ENCODE data around the gene PRKCH. TPM values are rescaled to one million over a fixed set of nuclear protein-coding genes. Genes with fewer than 3 reads are reported as not detected.

Gene PRKCH
- total RNA-seq, 1 experiment from 2014 or later, result 5.2 TPM

- no peak overlapping the region for H2BK15ac ChIP-seq (ENCODE audit: low read depth, low read length)
- no peaks in the 10 kb centered on the region for H3K9me3 ChIP-seq (ENCODE audit: control insufficient read depth, low read depth, low read length)
- H3K23me2 ChIP-seq (ENCODE audit: insufficient read length, low read depth, low read length, poor library complexity, severe bottlenecking), result no peaks in the 10 kb centered on the region
- H2BK120ac ChIP-seq (ENCODE audit: low read depth, low read length, poor library complexity, severe bottlenecking), result no peak overlapping the region
- H3K14ac ChIP-seq (ENCODE audit: insufficient read depth, low read length), result no peak overlapping the region
- no peak overlapping the region for H2BK20ac ChIP-seq (ENCODE audit: low read depth, low read length, poor library complexity, severe bottlenecking)
- no peak overlapping the region for H3T11ph ChIP-seq (ENCODE audit: low read length)
- H3K18ac ChIP-seq (ENCODE audit: insufficient read length, low read depth, low read length), result no peak overlapping the region
- H3K9ac ChIP-seq (ENCODE audit: extremely low read depth, insufficient read length, low read length), result no peak overlapping the region
- no peak overlapping the region for H3K4me2 ChIP-seq (ENCODE audit: insufficient read depth, insufficient read length, low read length)
- no peaks in the 10 kb centered on the region for H3K27me3 Mint-ChIP-seq (ENCODE audit: low read depth)
- no peak overlapping the region for H3K27ac ChIP-seq (ENCODE audit: insufficient read length, low read depth, low read length)
- H3K56ac ChIP-seq (ENCODE audit: insufficient read length, low read depth, low read length), result no peak overlapping the region
- H2AFZ ChIP-seq (ENCODE audit: low read length), result no peak overlapping the region
- H3K27ac Mint-ChIP-seq, result no peak overlapping the region
- H2AK5ac ChIP-seq (ENCODE audit: insufficient read length, low read length), result no peak overlapping the region
- no peak overlapping the region for H4K8ac ChIP-seq (replicated peaks; ENCODE audit: insufficient read length, low read depth, low read length)
- H3K23ac ChIP-seq (ENCODE audit: insufficient read length, low read depth, low read length), result no peak overlapping the region
- no peak overlapping the region for H2BK5ac ChIP-seq (ENCODE audit: insufficient read length, low read length)
- H4K91ac ChIP-seq (ENCODE audit: insufficient read length, low read depth, low read length), result no peak overlapping the region
- H3K4me3 Mint-ChIP-seq, result no peak overlapping the region
- no peaks in the 10 kb centered on the region for H3K79me2 ChIP-seq (ENCODE audit: insufficient read depth, low read length)
- H2BK12ac ChIP-seq (ENCODE audit: insufficient read length, low read depth, low read length), result no peak overlapping the region
- no peaks in the 10 kb centered on the region for H3K4me1 ChIP-seq (ENCODE audit: insufficient read depth, low read length)
- H3K27me3 ChIP-seq (ENCODE audit: insufficient read depth, low read length), result no peaks in the 10 kb centered on the region
- no CpG with 5 or more reads among the region's 8 CpGs for WGBS (ENCODE audit: extremely low coverage, insufficient read length, low lambda C conversion rate)
- peaks cover 16 to 20% of the 10 kb centered on the region in 2 experiments for H3K4me1 Mint-ChIP-seq
- TF ChIP-seq CTCF (conservative IDR thresholded peaks at IDR 0.05), result no peak
- no peak overlapping the region for H4K5ac ChIP-seq (ENCODE audit: insufficient read length, low read depth, low read length)
- no peaks in the 10 kb centered on the region for H3K36me3 Mint-ChIP-seq (ENCODE audit: insufficient read depth in 1 of 3, low read depth in 3 of 3)
- no peaks in the 10 kb centered on the region for H3K9me3 Mint-ChIP-seq
- no peak overlapping the region for H3K4ac ChIP-seq (ENCODE audit: low read depth, low read length)
- H3K79me1 ChIP-seq (ENCODE audit: insufficient read depth, low read depth, low read length, poor library complexity, severe bottlenecking), result no peaks in the 10 kb centered on the region
- no peak for DNase-seq
- no peaks in the 10 kb centered on the region for H4K20me1 ChIP-seq (ENCODE audit: control insufficient read depth, insufficient read depth, insufficient read length)
Measured at GRCh38 chr14:61332658-61333029, 11.3 kb downstream of the PRKCH start.
